SKM-1 (cell line): Measurements from ENCODE around the gene LYRM9.
"Not testable (repeated sequence)": the region's sequence is repeated elsewhere in the genome, so short reads cannot be mapped to it uniquely, and the experiment has no call there.

Experiments used
- DNase-seq: peaks from one replicate; lab custom pipeline; 2025; ENCODE audit not compliant: unreplicated experiment; lab: John Stamatoyannopoulos, UW

The LYRM9 gene

DNA sequence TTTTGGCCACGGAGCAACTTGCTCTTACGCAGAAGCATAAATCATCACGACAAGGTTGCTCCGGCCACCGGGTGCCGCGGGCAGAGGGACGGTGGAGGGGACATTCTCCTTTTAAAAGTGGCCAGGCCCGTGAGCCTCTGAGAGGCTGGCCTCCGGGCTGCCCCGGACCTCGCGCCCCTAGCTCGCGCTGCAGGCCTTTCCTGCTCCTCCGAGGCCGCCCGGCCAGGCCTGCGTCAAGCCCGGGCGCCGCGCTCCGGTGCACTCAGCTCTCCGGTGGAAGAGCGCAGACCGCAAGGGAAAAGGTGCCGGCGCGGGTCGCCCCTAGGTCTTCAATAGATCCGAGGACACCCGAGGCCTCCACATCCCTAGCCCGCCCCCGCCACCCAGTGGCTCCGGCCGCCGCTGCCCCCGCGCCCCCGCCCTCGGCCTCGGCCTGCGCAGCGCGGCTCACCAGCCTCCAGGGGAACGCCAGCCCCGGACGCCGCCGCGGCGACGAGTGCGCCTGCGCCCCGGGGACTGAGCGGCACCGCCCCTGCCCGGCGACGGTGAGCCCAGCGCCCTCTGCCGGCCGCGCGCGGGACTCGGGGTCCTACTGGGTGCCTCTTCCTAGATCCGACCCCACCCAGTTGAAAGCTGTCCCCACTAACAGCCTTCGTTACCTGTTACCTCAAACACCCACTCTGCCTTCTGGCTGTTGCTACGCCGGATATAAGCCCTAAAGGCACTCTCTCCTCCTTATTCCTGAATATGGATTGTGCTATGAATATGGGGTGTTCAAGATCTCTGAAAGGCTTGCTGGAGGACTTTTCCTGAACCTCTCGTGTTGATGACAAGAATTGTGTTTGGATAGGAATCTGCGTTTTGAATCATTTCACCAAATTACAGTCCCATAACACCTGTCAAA, at the start of gene LYRM9:
LYRM9 (minus strand) TSS at position 500 of the 904 bp plus-strand sequence. CDS start 10,671 bp downstream, outside the sequence.
- DNase-seq, result peak; percentile 74

DNA sequence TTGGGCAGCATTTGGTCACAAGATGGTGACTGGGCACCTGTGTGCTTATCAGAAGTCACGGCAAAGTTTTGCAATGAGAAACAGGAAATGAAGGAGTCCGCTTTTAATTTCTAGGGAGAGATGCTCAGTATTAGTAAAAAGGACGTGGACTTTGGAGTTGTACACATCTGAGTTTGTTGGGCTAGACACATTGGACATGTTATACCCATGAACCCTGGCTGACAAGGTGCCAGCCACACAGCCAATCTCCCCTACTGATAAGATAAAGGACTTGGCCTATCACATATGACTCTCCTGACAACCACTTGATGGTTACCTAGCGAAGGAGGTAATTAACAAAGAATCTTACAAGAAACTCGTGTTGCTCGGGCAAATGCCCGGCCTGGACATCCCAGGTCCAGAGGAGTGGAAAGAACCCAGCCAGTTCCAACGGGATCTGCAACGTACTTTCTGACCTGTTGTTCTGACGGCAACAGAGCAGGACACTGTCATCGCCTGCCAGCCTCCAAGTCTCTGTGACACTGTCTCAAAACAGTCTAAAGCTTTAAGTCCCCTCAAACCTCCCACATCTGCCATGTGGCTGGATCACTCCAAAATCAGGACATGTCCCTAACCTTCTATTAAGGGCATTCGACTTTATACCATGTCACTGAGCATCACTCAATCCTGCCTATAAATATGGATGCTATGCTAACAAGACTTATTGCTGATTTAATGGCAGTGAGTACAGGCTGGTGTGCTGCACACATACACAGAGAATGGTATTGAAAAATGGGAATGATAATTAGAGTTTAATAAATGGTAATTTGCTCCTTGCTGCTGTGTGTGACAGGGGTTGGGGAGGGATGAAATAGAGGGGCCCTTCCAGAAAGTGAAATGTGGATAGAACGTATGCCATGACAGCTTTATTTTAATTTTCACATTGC, 47.6 kb upstream of the LYRM9 start:
- DNase-seq, result no peak

- DNase-seq, result no peak
Observed at GRCh38 chr17:27939474-27940465, 46.6 kb upstream of the LYRM9 start.

DNA sequence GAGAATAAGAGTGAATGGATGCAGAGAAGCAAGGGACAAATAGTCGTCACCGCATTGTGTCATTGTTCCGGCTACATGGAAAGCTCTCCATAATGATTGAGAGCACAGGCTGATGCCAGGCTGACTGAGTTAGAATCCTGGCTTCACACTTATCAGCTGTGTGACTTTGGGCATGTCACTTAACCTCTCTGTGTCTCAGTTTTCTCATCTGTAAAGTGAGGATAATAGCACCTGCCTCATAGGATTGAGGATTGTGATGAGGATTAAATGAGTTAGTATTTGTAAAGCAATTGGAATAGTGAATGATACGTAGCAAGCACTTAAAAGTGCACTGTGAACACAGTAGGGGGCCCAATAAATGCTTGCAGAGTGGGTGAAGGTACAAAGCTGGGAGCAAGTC, 45.7 kb upstream of the LYRM9 start:
- no peak for DNase-seq

- no peak for DNase-seq
Observed at GRCh38 chr17:27938241-27938640, 45.1 kb upstream of the LYRM9 start.

DNA sequence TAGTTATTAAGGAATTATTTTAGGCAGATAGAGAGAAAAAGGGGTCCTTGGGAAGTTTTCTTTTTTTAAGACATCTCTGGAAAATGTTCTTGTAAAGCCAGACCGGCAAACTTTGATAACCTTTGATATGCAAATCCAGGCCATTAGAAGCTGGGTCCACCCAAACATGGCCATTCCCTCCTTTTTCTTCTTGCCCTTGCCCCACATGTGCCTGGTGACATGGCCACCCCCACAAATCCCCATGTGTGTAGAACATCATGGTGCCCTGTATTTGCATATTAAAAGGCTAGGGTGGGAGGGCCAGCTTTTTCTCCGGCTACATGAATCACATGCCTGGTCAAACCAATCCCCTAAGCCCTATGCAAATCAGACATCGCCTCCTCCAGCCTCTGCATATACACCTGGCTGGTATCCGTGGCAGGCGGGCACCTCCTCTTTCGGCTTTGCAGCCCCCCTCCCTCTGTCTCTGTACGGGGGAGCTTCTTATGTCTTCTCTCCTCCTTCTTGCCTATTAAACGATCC, 43.9 kb upstream of the LYRM9 start:
- no peak for DNase-seq

DNA sequence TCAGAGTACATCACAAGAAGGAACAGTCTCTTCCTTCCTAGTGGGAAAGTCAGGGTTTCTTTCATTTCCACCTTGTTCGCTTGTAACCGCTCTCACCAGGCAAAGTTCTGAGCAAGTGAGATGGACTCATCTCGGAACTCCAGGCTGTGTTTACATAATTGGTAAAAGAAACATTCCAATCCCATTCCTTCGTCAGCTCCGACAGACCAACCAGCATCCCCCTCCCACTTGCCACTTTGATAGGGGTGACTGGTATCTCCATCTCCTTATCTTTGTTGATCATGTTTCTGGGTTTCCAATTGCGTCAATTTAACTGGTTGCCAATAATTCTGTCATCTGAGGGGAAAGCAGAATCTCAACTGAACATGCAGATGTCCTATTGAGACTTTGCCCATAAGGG, 36.8 kb upstream of the LYRM9 start:
- no peak for DNase-seq

GRCh38 chr17:27928587-27928986, 35.4 kb upstream of the LYRM9 start:
- DNase-seq, result no peak

GRCh38 chr17:27927781-27928180, 34.6 kb upstream of the LYRM9 start:
- no peak for DNase-seq

- no peak for DNase-seq
Observed at GRCh38 chr17:27921599-27921998, 28.4 kb upstream of the LYRM9 start.

DNA sequence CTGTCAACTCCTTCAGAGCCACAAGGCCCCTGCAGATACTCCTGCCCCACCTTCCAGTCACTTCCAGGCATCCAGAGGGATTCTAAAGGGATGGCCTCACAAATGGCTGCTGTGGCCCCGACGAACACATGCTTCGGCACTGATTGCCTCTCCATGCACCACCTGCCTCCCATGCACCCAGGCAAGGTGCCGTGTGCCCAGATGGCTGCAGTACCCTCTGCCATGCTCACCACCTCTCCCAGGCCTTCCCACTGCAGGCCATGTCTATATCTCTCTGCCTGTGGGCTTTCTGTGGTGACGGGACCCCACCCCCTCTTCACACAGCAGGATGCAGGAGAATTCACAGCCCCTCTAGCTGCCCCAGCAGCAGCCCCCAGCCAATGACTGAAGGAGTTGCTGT, 27.9 kb upstream of the LYRM9 start:
- no peak for DNase-seq

GRCh38 chr17:27920569-27920968, 27.4 kb upstream of the LYRM9 start:
- no peak for DNase-seq

- DNase-seq, result no peak
Observed at GRCh38 chr17:27919079-27919478, 25.9 kb upstream of the LYRM9 start.

- DNase-seq, result no peak
Observed at GRCh38 chr17:27918498-27918897, 25.3 kb upstream of the LYRM9 start.

GRCh38 chr17:27917000-27917399, 23.8 kb upstream of the LYRM9 start:
- DNase-seq, result no peak

GRCh38 chr17:27915709-27916108, 22.5 kb upstream of the LYRM9 start:
- no peak for DNase-seq

DNA sequence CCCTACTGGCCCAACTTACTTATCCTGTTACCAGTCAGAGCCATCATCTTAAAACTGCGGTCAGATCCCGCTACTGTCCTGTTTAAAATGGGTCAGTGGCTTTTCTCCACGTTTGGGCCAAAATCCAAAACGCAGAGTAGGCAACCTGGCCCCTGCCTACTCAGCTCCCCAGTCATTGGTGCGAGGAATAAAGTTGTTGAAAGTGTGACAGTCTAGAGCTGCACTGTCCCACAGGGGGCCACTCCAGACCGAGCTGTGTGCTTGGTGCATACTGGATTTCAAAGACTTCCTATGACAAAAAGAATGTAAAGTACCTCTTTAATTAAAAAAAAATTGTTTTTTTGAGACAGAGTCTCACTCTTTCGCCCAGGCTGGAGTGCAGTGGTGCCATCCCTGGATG, 21.2 kb upstream of the LYRM9 start:
- no peak for DNase-seq

GRCh38 chr17:27912964-27913363, 19.8 kb upstream of the LYRM9 start:
- no peak for DNase-seq

DNA sequence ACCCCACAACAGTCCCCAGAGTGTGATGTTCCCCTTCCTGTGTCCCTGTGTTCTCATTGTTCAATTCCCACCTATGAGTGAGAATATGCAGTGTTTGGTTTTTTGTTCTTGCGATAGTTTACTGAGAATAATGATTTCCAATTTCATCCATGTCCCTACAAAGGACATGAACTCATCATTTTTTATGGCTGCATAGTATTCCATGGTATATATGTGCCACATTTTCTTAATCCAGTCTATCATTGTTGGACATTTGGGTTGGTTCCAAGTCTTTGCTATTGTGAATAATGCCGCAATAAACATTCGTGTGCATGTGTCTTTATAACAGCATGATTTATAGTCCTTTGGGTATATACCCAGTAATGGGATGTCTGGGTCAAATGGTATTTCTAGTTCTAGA, 19.1 kb upstream of the LYRM9 start:
- DNase-seq, result not testable (repeated sequence)

GRCh38 chr17:27907976-27908558, 14.9 kb upstream of the LYRM9 start:
- no peak for DNase-seq
